K562 (cell line): ENCODE measurements around the gene ANKRD12. TPM values are rescaled to one million over a fixed set of nuclear protein-coding genes. Genes with fewer than 3 reads are reported as not detected.

Experiments
- ATAC-seq: fragments of 200-7000 bp; cut with Tn5 transposase; 3 replicates; pipeline ENCODE4 v1.9.1; 2020; ENCODE audit warnings: moderate library complexity
- BruUV-seq: library from RNA; stranded (reverse); fragments of 400-500 nt; replicated peaks from 2 replicates; lab custom pipeline; 2021; lab: Mats Ljungman, UMichigan
- CTCF ChIA-PET: fragments of 300-600 bp; formaldehyde crosslinking; extraction: SDS; loops from one replicate; lab custom pipeline; 2021; ENCODE audit warnings: low intra/inter-chr PET ratio; lab: Yijun Ruan, JAX
- POLR2A ChIA-PET: fragments of 300-600, 350-650 bp; sonication (Branson Sonifier 250); formaldehyde crosslinking; extraction: SDS; loops from one replicate; lab custom pipeline; 2021; ENCODE audit warnings: antibody characterized with exemption, inconsistent platforms; lab: Yijun Ruan, JAX
- DNase-seq, 4 experiments: peaks; one replicate each; pipeline versions ENCODE4 v3.0.0 to v3.0.0-alpha.2; 2011 to 2018; ENCODE audit warnings: low spot score in 3 of 4, mixed read lengths in 3 of 4; ENCODE audit errors: extremely low read depth in 1 of 4
- FAIRE-seq: peaks from 2 replicates; lab custom pipeline; 2011; peaks lifted over from hg19 to GRCh38; lab: Jason Lieb, UNC
- H2AFZ ChIP-seq: 2 replicates; pipeline ENCODE4 v1.6.0; 2011; ENCODE audit warnings: low read depth, low read length, control low read depth, inconsistent platforms
- H3K27ac ChIP-seq: fragments of 200-600 bp; 3 replicates; pipeline ENCODE4 v1.8.0; 2011; ENCODE audit warnings: low read depth, mild to moderate bottlenecking, control low read depth, inconsistent platforms, low read length, moderate library complexity, mixed read lengths; ENCODE audit errors: extremely low read depth
- H3K27me3 ChIP-seq, 2 experiments: fragments of 300-600 bp in 1 of 2; 2 replicates in 1 of 2; 3 replicates in 1 of 2; pipeline versions ENCODE4 v1.6.0 to v1.8.0; 2011; ENCODE audit warnings: inconsistent platforms in 2 of 2, low read length in 2 of 2, mild to moderate bottlenecking in 1 of 2, mixed read lengths in 1 of 2, moderate library complexity in 1 of 2; ENCODE audit not compliant: control insufficient read depth in 2 of 2, insufficient read depth in 2 of 2
- H3K36me3 ChIP-seq: fragments of 300-600 bp; 3 replicates; pipeline ENCODE4 v1.8.0; 2011; ENCODE audit warnings: mild to moderate bottlenecking, low read length, inconsistent platforms; ENCODE audit not compliant: control insufficient read depth, insufficient read depth
- H3K4me1 ChIP-seq, 2 experiments: fragments of 200-600 bp in 1 of 2; replicated peaks in 1 of 2; 2 replicates in 1 of 2; 3 replicates in 1 of 2; pipeline versions ENCODE4 v1.5.1 to v1.8.0; 2011; ENCODE audit warnings: inconsistent platforms in 2 of 2, low read length in 2 of 2, mild to moderate bottlenecking in 1 of 2, mixed read lengths in 1 of 2, moderate library complexity in 1 of 2; ENCODE audit not compliant: control insufficient read depth in 2 of 2, insufficient read depth in 2 of 2
- H3K4me2 ChIP-seq: 2 replicates; pipeline ENCODE4 v1.6.1; 2011; ENCODE audit warnings: low read length, control low read depth, inconsistent platforms, mixed read lengths; ENCODE audit not compliant: insufficient read depth
- H3K4me3 ChIP-seq: fragments of 200-600 bp; sonication (generic), shearing (Covaris generic); 2 replicates; pipeline ENCODE4 v1.5.1; 2016; ENCODE audit warnings: control low read depth, inconsistent platforms
- H3K79me2 ChIP-seq: fragments of 200-600 bp; 3 replicates; pipeline ENCODE4 v1.8.0; 2011; ENCODE audit warnings: low read length, inconsistent platforms; ENCODE audit not compliant: control insufficient read depth, insufficient read depth
- H3K9ac ChIP-seq, 2 experiments: 2 replicates each; pipeline versions ENCODE4 v1.6.0 to v1.6.1; 2011; ENCODE audit warnings: low read depth in 2 of 2, low read length in 2 of 2, control low read depth in 1 of 2, inconsistent platforms in 1 of 2, mild to moderate bottlenecking in 1 of 2, mixed read lengths in 1 of 2; ENCODE audit not compliant: insufficient read depth in 1 of 2
- H3K9me1 ChIP-seq: one replicate; pipeline ENCODE4 v1.6.0; 2011; ENCODE audit warnings: inconsistent platforms, mild to moderate bottlenecking, low read length, moderate library complexity; ENCODE audit not compliant: control insufficient read depth, insufficient read depth
- H3K9me3 ChIP-seq: replicated peaks from 2 replicates; pipeline ENCODE4 v1.5.1; 2011; ENCODE audit warnings: low read depth, low read length, inconsistent platforms; ENCODE audit not compliant: control insufficient read depth, insufficient read depth
- H4K20me1 ChIP-seq: replicated peaks from 2 replicates; pipeline ENCODE4 v1.6.1; 2011; ENCODE audit warnings: low read length, inconsistent platforms, mixed read lengths; ENCODE audit not compliant: control insufficient read depth, insufficient read depth
- AFF4 ChIP-seq: sonication (generic); formaldehyde crosslinking; IDR thresholded peaks from 2 replicates; pipeline ENCODE4 v1.8.0; 2023; ENCODE audit warnings: mild to moderate bottlenecking, missing genetic modification reagents
- RAD21 ChIP-seq, 2 experiments: fragments of 250-450 bp in 1 of 2; fragments of 450-650 bp in 1 of 2; sonication (Bioruptor Pico) in 1 of 2; formaldehyde crosslinking in 1 of 2; IDR thresholded peaks in 1 of 2; conservative IDR thresholded peaks in 1 of 2; 2 replicates each; pipeline versions ENCODE4 v1.4.0 to v1.8.0; 2020 to 2022; ENCODE audit warnings: mild to moderate bottlenecking in 2 of 2, moderate library complexity in 1 of 2
- whole genome bisulfite sequencing: fragments of 100-300 bp; shearing (Covaris generic); methylation state at CpG from one replicate; pipeline ENCODE4 v1.1.6; 2016; ENCODE audit warnings: low coverage, mixed read lengths; ENCODE audit not compliant: insufficient coverage; ENCODE audit errors: missing lambda C conversion rate; 5-methylcytosine and 5-hydroxymethylcytosine counted together
- in situ Hi-C: fragments of 300-500 bp; cut with MboI; formaldehyde crosslinking; loops from 4 replicates; pipeline ENCODE4 v1.15.0; 2018; ENCODE audit warnings: inconsistent platforms, mixed read lengths
- intact Hi-C: fragments of 100-400 bp; cut with micrococcal nuclease; formaldehyde crosslinking; loops from 2 replicates; pipeline ENCODE4 v1.14.2; 2022
- polyA plus RNA-seq, 8 experiments: library from polyadenylated mRNA; depleted of rRNA in 4 of 8; stranded (reverse) in 5 of 8; unstranded in 3 of 8; fragments of >200 nt; fragmentation: Nextera tagmentation in 2 of 8; fragmentation: Illumina TruSeq in 1 of 8; extraction: Ambion mirVana in 2 of 8; extraction: Trizol in 1 of 8; gene quantifications; 2 replicates each; pipeline versions ENCODE4 v1.2.1 to v1.2.3, GENCODE V29; 2011 to 2014; ENCODE audit warnings: inconsistent platforms in 1 of 8, missing spikeins in 1 of 8
- total RNA-seq, 7 experiments: library from RNA; depleted of rRNA in 6 of 7; stranded (reverse); fragments of >200 nt in 6 of 7; fragmentation: Illumina TruSeq in 2 of 7; extraction: Trizol in 2 of 7; gene quantifications; 2 replicates each; pipeline versions ENCODE4 v1.2.1 to v1.2.3, GENCODE V29; 2011 to 2021; ENCODE audit warnings: low replicate concordance in 1 of 7

Gene ANKRD12
- total and polyA plus RNA-seq, 9 of the 15 experiments (the other 6 are each of a cell fraction or from before 2014, with no cell fraction given): 6.6 to 28.2 (median 16.0) TPM

- DNase-seq (no peak), ATAC-seq (no peak), FAIRE-seq (no peak)
- Histone ChIP-seq H4K20me1 (no peaks in the 10 kb centered on the region), H3K27ac (no peak overlapping the region), H3K4me3 (no peak overlapping the region), H3K36me3 (peaks cover 56% of the 10 kb centered on the region), H3K4me2 (no peak overlapping the region), H3K9me3 (no peaks in the 10 kb centered on the region), H3K9me1 (no peaks in the 10 kb centered on the region), H2AFZ (no peak overlapping the region), H3K27me3 (no peaks in the 10 kb centered on the region), H3K9ac (no peak overlapping the region), H3K79me2 (no peaks in the 10 kb centered on the region), H3K4me1 (no peaks in the 10 kb centered on the region)
- ChIA-PET CTCF (no interaction called here), POLR2A (interaction anchor here (1.2 kb wide), 2 partner anchors 15 to 18 kb away, joined by 3 read pairs; no protein-coding TSS in a partner anchor)
- 82% methylated on average over 1 of the region's 1 CpG for WGBS
- intact Hi-C loops: no loop called here
- BruUV-seq: no TSS peak
- TF ChIP-seq AFF4 (CRISPR knock-in tag): no peak
- TF ChIP-seq RAD21 (CRISPR knock-in tag; conservative IDR thresholded peaks at IDR 0.05 in 1 of 2, IDR thresholded peaks at IDR 0.05 in 1 of 2): peak in 1 of 2 experiments; percentile 17; a peak in 1 of 4 replicates
- in situ Hi-C loops: no loop called here
These were observed 139.3 kb downstream of the ANKRD12 start for GRCh38 chr18:9275890-9276289.
